GM13976 (cell line): ENCODE results near the gene ZNF322.
A peak's percentile ranks its signal among the peaks of the same experiment; 100 is the strongest.

Source experiments
- DNase-seq: peaks from one replicate; pipeline ENCODE4 v3.0.0; 2012; ENCODE audit warnings: low spot score
- CTCF ChIP-seq: IDR thresholded peaks from 2 replicates; pipeline ENCODE4 v1.5.1; 2012; ENCODE audit warnings: borderline replicate concordance, mild to moderate bottlenecking; ENCODE audit not compliant: insufficient read depth; ENCODE audit errors: extremely low read depth, missing control alignments, control extremely low read depth
- in situ Hi-C: fragments of 300-500 bp; cut with MboI; formaldehyde crosslinking; loops from one replicate; pipeline ENCODE4 v1.12.0; 2022; ENCODE audit warnings: low sequenced_read_pairs, mixed read lengths, inconsistent platforms; ENCODE audit not compliant: unreplicated experiment

The ZNF322 gene

DNA sequence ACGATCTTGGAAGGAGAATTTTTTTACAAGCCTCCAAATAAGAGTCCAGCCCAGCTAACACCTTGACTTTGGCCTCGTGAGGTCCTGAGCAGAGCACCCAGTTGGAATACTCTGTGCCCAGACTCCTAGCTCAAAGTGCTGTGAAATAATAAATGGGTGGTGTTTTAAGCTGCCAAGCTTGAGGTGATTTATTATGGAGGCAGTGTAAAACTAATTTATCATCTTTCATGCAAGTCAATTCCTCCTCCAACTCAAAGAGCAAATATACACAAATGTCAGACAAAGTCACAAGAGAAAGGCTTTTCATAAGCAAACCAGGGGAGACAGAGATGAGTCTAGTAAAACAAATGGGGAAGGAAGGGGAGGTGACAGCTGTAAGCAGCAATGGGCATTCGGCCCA, 50.1 kb downstream of the ZNF322 start:
- in situ Hi-C loops = no loop called here
- DNase-seq = no peak
- no peak for TF ChIP-seq CTCF

- TF ChIP-seq CTCF = peak; percentile 61
- peak; percentile 72 for DNase-seq
- in situ Hi-C loops = no loop called here
Observed at GRCh38 chr6:26607434-26608230, 51.9 kb downstream of the ZNF322 start.

GRCh38 chr6:26604797-26605196, 54.7 kb downstream of the ZNF322 start:
- DNase-seq = no peak
- in situ Hi-C loops = no loop called here
- TF ChIP-seq CTCF = no peak

- in situ Hi-C loops = no loop called here
- no peak for TF ChIP-seq CTCF
- no peak for DNase-seq
Observed at GRCh38 chr6:26604026-26604425, 55.5 kb downstream of the ZNF322 start.

DNA sequence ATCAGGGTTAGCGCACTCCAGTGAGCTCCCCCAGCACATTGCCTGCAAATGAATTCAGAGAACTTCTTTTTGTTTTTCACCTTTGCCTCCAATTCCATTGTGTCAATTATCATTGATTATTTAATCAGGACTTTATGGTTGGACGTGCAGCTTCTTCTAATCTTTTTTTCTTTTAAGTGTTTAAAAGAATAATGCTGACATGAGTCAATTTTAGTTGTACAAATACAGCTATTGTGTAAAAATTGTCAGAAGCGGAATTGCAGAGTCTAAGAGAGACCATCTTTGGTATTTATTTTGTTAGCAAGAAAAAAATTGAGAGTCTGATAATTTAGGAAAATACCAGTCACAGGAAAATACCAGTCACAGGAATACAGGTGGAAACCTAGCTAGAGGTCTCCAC, 57.3 kb downstream of the ZNF322 start:
- TF ChIP-seq CTCF = no peak
- no peak for DNase-seq
- in situ Hi-C loops = no loop called here

DNA sequence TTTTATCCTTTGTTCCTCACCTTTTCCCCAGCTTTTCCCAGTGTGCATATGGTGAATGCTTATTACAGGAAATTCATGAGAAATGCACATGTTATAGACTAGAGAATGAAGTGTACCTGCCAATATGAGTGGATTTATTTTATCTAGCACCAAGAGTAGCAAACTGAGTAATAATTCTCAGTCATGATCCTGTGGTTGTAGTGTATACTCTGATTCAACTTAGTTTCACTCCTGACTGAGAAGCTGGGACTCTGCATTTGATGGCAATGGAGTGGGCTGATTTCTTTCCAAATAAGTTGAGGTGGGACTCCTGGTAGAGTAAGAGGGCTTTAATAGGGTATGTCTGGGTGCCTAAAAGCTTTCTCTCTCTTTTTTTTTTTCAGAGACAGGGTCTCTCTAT, 58.8 kb downstream of the ZNF322 start:
- no peak for TF ChIP-seq CTCF
- DNase-seq = no peak
- in situ Hi-C loops = no loop called here
